Panc1 (cell line): ENCODE results near the gene RBM8A. TPM values are rescaled to one million over a fixed set of nuclear protein-coding genes. Genes with fewer than 3 reads are reported as not detected.

ENCODE experiments used
- ATAC-seq: fragments of 200-7000 bp; cut with Tn5 transposase; 2 replicates; pipeline ENCODE4 v1.9.1; 2020; ENCODE audit warnings: mild to moderate bottlenecking, moderate library complexity
- BruUV-seq: library from RNA; stranded (reverse); fragments of 400-500 nt; replicated peaks from 2 replicates; lab custom pipeline; 2021; lab: Mats Ljungman, UMichigan
- CTCF ChIA-PET: fragments of 300-600 bp; sonication (Branson Sonifier 250); formaldehyde crosslinking; loops from one replicate; lab custom pipeline; 2022; ENCODE audit warnings: antibody characterized with exemption; lab: Charles Lee
- POLR2A ChIA-PET: fragments of 300-600 bp; sonication (Branson Sonifier 250); formaldehyde crosslinking; loops from one replicate; lab custom pipeline; 2022; ENCODE audit warnings: antibody characterized with exemption; lab: Charles Lee
- DNase-seq: peaks from one replicate; pipeline ENCODE4 v3.0.0-alpha.2; 2010; ENCODE audit warnings: low read depth, low spot score
- H3K27ac ChIP-seq: 2 replicates; pipeline ENCODE4 v1.5.1; 2011; ENCODE audit warnings: mild to moderate bottlenecking, low read length, inconsistent platforms
- H3K27me3 ChIP-seq: fragments of 200-500 bp; sonication (Bioruptor generic); 2 replicates; pipeline ENCODE4 v1.6.0; 2014; ENCODE audit warnings: low read length, inconsistent platforms; ENCODE audit not compliant: control insufficient read depth, insufficient read depth
- H3K36me3 ChIP-seq: fragments of 200-500 bp; sonication (Bioruptor generic); 2 replicates; pipeline ENCODE4 v1.5.1; 2014; ENCODE audit warnings: inconsistent platforms, mild to moderate bottlenecking, low read length, moderate library complexity; ENCODE audit not compliant: control insufficient read depth, insufficient read depth
- H3K4me1 ChIP-seq: 2 replicates; pipeline ENCODE4 v1.5.1; 2011; ENCODE audit warnings: inconsistent platforms, mild to moderate bottlenecking, low read length, moderate library complexity; ENCODE audit not compliant: control insufficient read depth, insufficient read depth
- H3K4me3 ChIP-seq, 2 experiments: 2 replicates each; pipeline ENCODE4 v1.5.1; 2011 to 2012; ENCODE audit warnings: low read depth in 2 of 2, low read length in 2 of 2, mild to moderate bottlenecking in 2 of 2, inconsistent platforms in 1 of 2, moderate library complexity in 1 of 2
- H3K9me3 ChIP-seq: fragments of 200-500 bp; sonication (Bioruptor generic); 2 replicates; pipeline ENCODE4 v1.5.1; 2014; ENCODE audit warnings: low read depth, mild to moderate bottlenecking, inconsistent platforms, low read length, moderate library complexity; ENCODE audit not compliant: control insufficient read depth, insufficient read depth
- CTCF ChIP-seq: fragments of 450-650 bp; IDR thresholded peaks from 2 replicates; pipeline ENCODE4 v1.5.1; 2017; ENCODE audit warnings: mild to moderate bottlenecking
- POLR2AphosphoS5 ChIP-seq: IDR thresholded peaks from 2 replicates; pipeline ENCODE4 v1.6.1; 2012; ENCODE audit warnings: mild to moderate bottlenecking, low read depth, low read length, moderate library complexity
- REST ChIP-seq, 2 experiments: IDR thresholded peaks; 2 replicates each; pipeline ENCODE4 v1.6.1; 2011 to 2012; ENCODE audit warnings: low read depth in 2 of 2, control low read depth in 1 of 2, low read length in 1 of 2, mild to moderate bottlenecking in 1 of 2, moderate library complexity in 1 of 2; ENCODE audit not compliant: insufficient read depth in 1 of 2
- SIN3A ChIP-seq: IDR thresholded peaks from 2 replicates; pipeline ENCODE4 v1.6.1; 2012; ENCODE audit warnings: low read depth, mild to moderate bottlenecking, low read length, moderate library complexity, borderline replicate concordance; ENCODE audit not compliant: insufficient read depth
- TCF7L2 ChIP-seq: IDR thresholded peaks from 2 replicates; pipeline ENCODE4 v1.6.1; 2011; ENCODE audit warnings: mild to moderate bottlenecking, low read depth, low read length, inconsistent platforms
- in situ Hi-C: cut with HindIII; loops from 2 replicates; pipeline ENCODE4 v1.10.0; 2016; ENCODE audit warnings: low sequenced_read_pairs, low pct_unique_long_range_greater_than_20kb
- intact Hi-C: fragments of 100-400 bp; cut with micrococcal nuclease; formaldehyde crosslinking; loops from one replicate; pipeline ENCODE4 v1.10.0; 2022; ENCODE audit not compliant: unreplicated experiment
- total RNA-seq: library from RNA; stranded (reverse); gene quantifications from one replicate; pipeline ENCODE4 v1.2.1, GENCODE V29; 2021; ENCODE audit not compliant: unreplicated experiment

RBM8A gene
- total RNA-seq, 1 experiment from 2014 or later = 172 TPM

- ChIA-PET CTCF (interaction anchor here (0.5 to 1.7 kb wide), 3 partner anchors 55 to 73 kb away, joined by 3 to 5 read pairs (median 4); partner anchors contain the start of gene ITGA10), POLR2A (interaction anchor here (0.6 to 2.0 kb wide), 3 partner anchors 37 to 52 kb away, joined by 3 to 12 read pairs (median 10); partner anchors contain the start of gene RBM8A)
- Histone ChIP-seq H3K27ac (peak within 1 kb of the TSS; percentile 93), H3K4me3 (peak within 1 kb of the TSS; percentile 52 to 92), H3K36me3 (no peaks in the 10 kb centered on the region), H3K4me1 (peaks cover 22% of the 10 kb centered on the region), H3K9me3 (peaks cover 3% of the 10 kb centered on the region; the same call in 1 of the 2 replicates), H3K27me3 (no peaks in the 10 kb centered on the region)
- peak; percentile 84; the same call in 1 of the 2 replicates for TF ChIP-seq POLR2AphosphoS5
- no peak; the same call in 1 of the 2 replicates for TF ChIP-seq TCF7L2
- intact Hi-C loops (loop anchor here (5.0 kb wide), 1 partner anchor 72 kb away; no protein-coding TSS in a partner anchor), in situ Hi-C loops (no loop called here)
- ATAC-seq = peak; percentile 89
- TSS peak; percentile 88 for BruUV-seq
- DNase-seq = no peak
These were observed 37.2 kb upstream of the RBM8A start, which contains the start of the genes ANKRD34A and POLR3GL for GRCh38 chr1:145964328-145965118. Gene ANKRD34A (minus strand): TSS chr1:145964575. CDS start chr1:145961759, 2,816 bp downstream. Gene POLR3GL (plus strand): TSS chr1:145964690. CDS start chr1:145974866, 10,176 bp downstream.

- POLR2A ChIA-PET = interaction anchor here (0.9 to 2.0 kb wide), 2 partner anchors 36 to 41 kb away, joined by 3 to 12 read pairs; partner anchors contain the start of gene RBM8A
- BruUV-seq = no TSS peak
- intact Hi-C loops (loop anchor here (5.0 kb wide), 1 partner anchor 71 kb away; no protein-coding TSS in a partner anchor), in situ Hi-C loops (no loop called here)
- Histone ChIP-seq H3K36me3 (no peaks in the 10 kb centered on the region), H3K4me1 (peaks cover 26% of the 10 kb centered on the region), H3K9me3 (peaks cover 3% of the 10 kb centered on the region; the same call in 1 of the 2 replicates), H3K27ac (peak overlapping the region; percentile 93), H3K4me3 (peak overlapping the region; percentile 76 to 92), H3K27me3 (no peaks in the 10 kb centered on the region)
- no peak for DNase-seq
- ATAC-seq = no peak
- CTCF ChIA-PET = interaction anchor here (1.1 to 1.7 kb wide), 3 partner anchors 14 to 72 kb away, joined by 4 to 10 read pairs (median 5); no protein-coding TSS in a partner anchor
- TF ChIP-seq SIN3A (no peak), REST (IDR thresholded peaks at IDR 0.05; ENCODE audit: insufficient read depth in 1 of 2, low read depth in 2 of 2, low read length in 1 of 2) (no peak), CTCF (no peak), TCF7L2 (no peak), POLR2AphosphoS5 (no peak)
These were observed 36.2 kb upstream of the RBM8A start for GRCh38 chr1:145963265-145964019.
